CD4-positive, alpha-beta memory T cell (primary cell): ENCODE results near the gene ZNF816. TPM values are rescaled to one million over a fixed set of nuclear protein-coding genes. Genes with fewer than 3 reads are reported as not detected.

Experiments used
- CTCF ChIA-PET: fragments of 350-600 bp; sonication (Branson Sonifier 250); formaldehyde crosslinking; loops from one replicate; lab custom pipeline; 2021; ENCODE audit warnings: inconsistent platforms; ENCODE audit not compliant: partially characterized antibody; lab: Charles Lee
- POLR2A ChIA-PET: fragments of 350-600 bp; sonication (Branson Sonifier 250); formaldehyde crosslinking; loops from one replicate; lab custom pipeline; 2021; ENCODE audit not compliant: partially characterized antibody; lab: Charles Lee
- DNase-seq, 5 donors: peaks; one replicate each; pipeline versions ENCODE4 v3.0.0 to v3.0.0-alpha.2; 2020 to 2022; ENCODE audit warnings: mixed read lengths in 1 of 5
- H3K27ac ChIP-seq: one replicate; pipeline ENCODE4 v1.7.0; 2013; ENCODE audit warnings: low read depth, low read length
- H3K27me3 ChIP-seq: 2 replicates; pipeline ENCODE4 v1.7.0; 2013; ENCODE audit warnings: mild to moderate bottlenecking, low read length, moderate library complexity; ENCODE audit not compliant: insufficient read depth
- H3K36me3 ChIP-seq: 2 replicates; pipeline ENCODE4 v1.7.0; 2013; ENCODE audit warnings: mild to moderate bottlenecking, low read length, moderate library complexity; ENCODE audit not compliant: insufficient read depth
- H3K4me1 ChIP-seq: 2 replicates; pipeline ENCODE4 v1.7.0; 2013; ENCODE audit warnings: mild to moderate bottlenecking, low read length, moderate library complexity; ENCODE audit not compliant: insufficient read depth
- H3K4me3 ChIP-seq, 2 donors: one replicate each; pipeline ENCODE4 v1.7.0; 2013; ENCODE audit warnings: low read length in 2 of 2, mild to moderate bottlenecking in 1 of 2
- H3K9me3 ChIP-seq, 2 donors: one replicate each; pipeline ENCODE4 v1.7.0; 2013; ENCODE audit warnings: low read length in 2 of 2, control low read depth in 1 of 2; ENCODE audit not compliant: control insufficient read depth in 1 of 2
- H3K27ac Mint-ChIP-seq, 7 donors: one replicate each; pipeline ENCODE4 v1.8.0; 2020 to 2021; ENCODE audit warnings: mixed read lengths in 7 of 7, mild to moderate bottlenecking in 6 of 7, inconsistent platforms in 3 of 7, moderate library complexity in 3 of 7
- H3K27me3 Mint-ChIP-seq, 2 donors: one replicate each; pipeline ENCODE4 v1.8.0; 2020 to 2021; ENCODE audit warnings: mixed read lengths in 2 of 2
- H3K36me3 Mint-ChIP-seq, 2 donors: one replicate each; pipeline ENCODE4 v1.8.0; 2020 to 2021; ENCODE audit warnings: mixed read lengths in 2 of 2, inconsistent platforms in 1 of 2, mild to moderate bottlenecking in 1 of 2
- H3K4me1 Mint-ChIP-seq, 4 donors: one replicate each; pipeline ENCODE4 v1.8.0; 2020 to 2021; ENCODE audit warnings: mixed read lengths in 4 of 4, mild to moderate bottlenecking in 1 of 4
- H3K4me3 Mint-ChIP-seq, 8 donors: one replicate each; pipeline ENCODE4 v1.8.0; 2020 to 2021; ENCODE audit warnings: mixed read lengths in 8 of 8, mild to moderate bottlenecking in 7 of 8, moderate library complexity in 6 of 8, inconsistent platforms in 3 of 8
- H3K9me3 Mint-ChIP-seq, 8 donors: one replicate each; pipeline ENCODE4 v1.8.0; 2020 to 2021; ENCODE audit warnings: mixed read lengths in 8 of 8, mild to moderate bottlenecking in 5 of 8, inconsistent platforms in 3 of 8, moderate library complexity in 1 of 8
- intact Hi-C: fragments of 100-400 bp; cut with micrococcal nuclease; formaldehyde crosslinking; loops from one replicate; pipeline ENCODE4 v1.15.1; 2023
- polyA plus RNA-seq, 2 donors: library from polyadenylated mRNA; unstranded; fragments of 300-500 nt; fragmentation: Illumina TruSeq; gene quantifications; one replicate each; pipeline ENCODE4 v1.2.3, GENCODE V29; 2021
- total RNA-seq, 2 experiments: library from RNA; stranded (reverse); gene quantifications; one replicate each; pipeline ENCODE4 v1.2.3, GENCODE V29; 2021

Gene ZNF816
- total and polyA plus RNA-seq, 4 experiments from 2014 or later, result 6.5 to 29.6 (median 23.0) TPM

GRCh38 chr19:53002479-53002878 lies 39.8 kb upstream of the ZNF816 start:
- H3K27me3 ChIP-seq, result no peaks in the 10 kb centered on the region
- H3K27me3 Mint-ChIP-seq, result peaks cover 0 to 6% of the 10 kb centered on the region in 2 donors

DNA sequence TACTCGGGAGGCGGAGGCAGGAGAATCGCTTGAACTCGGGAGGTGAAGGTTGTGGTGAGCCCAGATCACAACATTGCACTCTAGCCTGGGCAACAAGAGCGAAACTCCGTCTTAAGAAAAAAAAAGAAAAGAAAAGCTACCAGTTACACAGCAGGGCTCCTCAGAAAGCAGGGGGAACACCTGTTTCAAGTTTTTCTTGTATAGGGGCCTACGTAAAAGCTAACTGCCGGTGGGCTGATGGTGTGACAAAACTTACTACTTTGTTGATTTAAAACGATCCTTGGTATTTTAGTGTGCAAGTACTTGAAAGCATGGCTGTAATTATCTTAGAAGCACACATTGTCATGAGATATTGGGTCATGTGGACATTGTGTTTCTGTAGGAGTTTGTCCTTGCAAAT lies 35.3 kb upstream of the ZNF816 start:
- Histone ChIP-seq H3K9me3 (no peaks in the 10 kb centered on the region), H3K27me3 (no peaks in the 10 kb centered on the region), H3K4me1 (peaks cover 7% of the 10 kb centered on the region), H3K27ac (no peak overlapping the region), H3K36me3 (no peaks in the 10 kb centered on the region), H3K4me3 (no peak overlapping the region)
- CTCF ChIA-PET, result no interaction called here
- Mint-ChIP-seq H3K4me3 (no peak overlapping the region), H3K36me3 (peaks cover 2 to 4% of the 10 kb centered on the region in 2 donors), H3K9me3 (peaks cover 0 to 25% (median 7%) of the 10 kb centered on the region in 8 donors), H3K27ac (no peak overlapping the region), H3K4me1 (peaks cover 0 to 11% (median 8%) of the 10 kb centered on the region in 4 donors), H3K27me3 (peaks cover 0 to 6% of the 10 kb centered on the region in 2 donors)
- intact Hi-C loops, result no loop called here
- POLR2A ChIA-PET, result no interaction called here
- DNase-seq, result no peak

More at GRCh38 chr19:53002479-53002878, 39.8 kb upstream of the ZNF816 start:
- Mint-ChIP-seq H3K27ac (no peak overlapping the region), H3K4me1 (no peaks in the 10 kb centered on the region), H3K9me3 (peaks cover 2 to 24% (median 9%) of the 10 kb centered on the region in 8 donors), H3K36me3 (peaks cover 0 to 4% of the 10 kb centered on the region in 2 donors), H3K4me3 (no peak overlapping the region)
- Histone ChIP-seq H3K4me1 (no peaks in the 10 kb centered on the region), H3K9me3 (no peaks in the 10 kb centered on the region), H3K36me3 (no peaks in the 10 kb centered on the region), H3K4me3 (no peak overlapping the region), H3K27ac (no peak overlapping the region)
- intact Hi-C loops, result no loop called here
- POLR2A ChIA-PET, result no interaction called here
- no peak for DNase-seq
- CTCF ChIA-PET, result no interaction called here

DNA sequence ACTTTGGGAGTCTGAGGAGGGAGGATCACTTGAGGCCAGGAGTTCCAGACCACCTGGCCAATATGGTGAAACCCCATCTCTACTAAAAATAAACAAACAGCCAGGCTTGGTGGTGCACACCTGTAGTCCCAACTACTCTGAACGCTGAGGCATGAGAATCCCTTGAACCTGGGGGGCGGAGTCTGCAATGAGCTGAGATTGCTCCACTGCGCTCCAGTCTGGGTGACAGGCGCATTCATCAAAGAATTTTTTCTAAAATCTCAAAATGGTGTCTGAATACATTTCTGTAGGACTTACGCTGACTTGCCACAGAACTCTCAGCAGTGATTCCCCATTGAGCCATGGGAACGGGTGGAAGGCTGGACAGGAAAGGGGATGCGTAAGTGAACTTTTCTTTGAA lies 33.0 kb upstream of the ZNF816 start:
- H3K36me3 ChIP-seq, result no peaks in the 10 kb centered on the region
- H3K27me3 ChIP-seq, result no peaks in the 10 kb centered on the region
- DNase-seq, result no peak
- no peak overlapping the region for H3K4me3 ChIP-seq
- Mint-ChIP-seq H3K27me3 (peaks cover 5 to 9% of the 10 kb centered on the region in 2 donors), H3K27ac (no peak overlapping the region), H3K4me3 (no peak overlapping the region), H3K9me3 (peaks cover 2 to 32% (median 12%) of the 10 kb centered on the region in 8 donors), H3K36me3 (peaks cover 2 to 4% of the 10 kb centered on the region in 2 donors), H3K4me1 (peaks cover 3 to 23% (median 18%) of the 10 kb centered on the region in 4 donors)
- intact Hi-C loops, result no loop called here
- ChIA-PET CTCF (interaction anchor here (1.4 kb wide), 1 partner anchor 1028 kb away, joined by 4 read pairs; no protein-coding TSS in a partner anchor), POLR2A (no interaction called here)
- H3K27ac ChIP-seq, result no peak overlapping the region
- H3K9me3 ChIP-seq, result no peaks in the 10 kb centered on the region
- H3K4me1 ChIP-seq, result peaks cover 14% of the 10 kb centered on the region

DNA sequence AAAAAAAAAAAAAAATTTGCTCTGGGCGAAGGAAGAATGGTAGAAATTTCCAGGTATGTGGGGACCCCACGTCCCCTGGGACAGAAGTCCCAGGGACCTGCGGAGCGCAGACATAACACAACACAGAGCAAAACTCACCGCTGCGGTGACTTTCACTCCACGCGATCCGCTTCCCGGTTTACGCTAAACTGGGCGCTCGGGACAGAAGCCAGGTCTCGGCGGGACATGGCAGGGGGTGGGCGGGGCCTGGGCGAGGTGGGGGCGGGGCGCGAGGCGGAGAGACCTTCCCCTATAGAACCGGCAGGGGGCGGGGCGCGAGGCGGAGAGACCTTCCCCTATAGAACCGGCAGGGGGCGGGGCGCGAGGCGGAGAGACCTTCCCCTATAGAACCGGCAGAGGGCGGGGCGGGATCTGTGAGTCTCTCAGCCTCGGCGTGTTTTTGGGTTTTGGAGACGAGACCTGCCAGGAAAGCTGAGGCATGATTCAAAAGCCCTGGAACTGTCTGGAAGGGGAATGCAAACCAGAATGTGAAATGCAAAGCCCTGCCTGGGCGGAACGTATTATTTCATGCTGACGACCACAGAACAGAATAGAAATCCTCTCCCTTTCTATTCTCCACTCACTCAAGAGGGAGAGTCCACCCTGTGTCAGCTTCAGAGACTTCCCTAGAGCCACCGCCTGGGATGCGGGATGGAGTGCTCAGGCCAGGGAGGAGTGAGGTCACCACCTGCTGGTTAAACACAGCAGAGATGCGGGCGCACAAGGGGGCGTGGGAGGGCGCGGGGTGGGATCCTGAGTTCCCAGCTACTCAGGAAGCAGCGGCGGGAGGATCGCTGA lies 30.9 kb upstream of the ZNF816 start:
- peaks cover 5 to 9% of the 10 kb centered on the region in 2 donors for H3K27me3 Mint-ChIP-seq
- ChIA-PET POLR2A (interaction anchor here (0.6 to 1.3 kb wide), 2 partner anchors 30 to 49 kb away, joined by 3 to 5 read pairs; partner anchors contain the start of gene ZNF816), CTCF (interaction anchor here (0.7 to 1.4 kb wide), 7 partner anchors 26 to 454 kb away, joined by 3 to 6 read pairs (median 3); no protein-coding TSS in a partner anchor)
- Histone ChIP-seq H3K27me3 (no peaks in the 10 kb centered on the region), H3K9me3 (no peaks in the 10 kb centered on the region), H3K4me3 (peak overlapping the region; percentile 49 to 81), H3K4me1 (peaks cover 14% of the 10 kb centered on the region), H3K27ac (no peak overlapping the region), H3K36me3 (no peaks in the 10 kb centered on the region)
- peaks cover 0 to 31% (median 17%) of the 10 kb centered on the region in 8 donors for H3K9me3 Mint-ChIP-seq
- peak; percentile 77 to 90 (median 83) for DNase-seq
- peak overlapping the region in 6 of 7 donors; percentile 27 to 86 (median 68) for H3K27ac Mint-ChIP-seq
- peaks cover 11 to 16% of the 10 kb centered on the region in 2 donors for H3K36me3 Mint-ChIP-seq
- peak overlapping the region; percentile 69 to 96 (median 90) for H3K4me3 Mint-ChIP-seq
- peaks cover 3 to 23% (median 18%) of the 10 kb centered on the region in 4 donors for H3K4me1 Mint-ChIP-seq
- intact Hi-C loops, result loop anchor here (1.0 to 5.0 kb wide), 6 partner anchors 31 to 753 kb away; partner anchors contain the start of genes ZNF160, ZNF347, ZNF808 and ZNF816

DNA sequence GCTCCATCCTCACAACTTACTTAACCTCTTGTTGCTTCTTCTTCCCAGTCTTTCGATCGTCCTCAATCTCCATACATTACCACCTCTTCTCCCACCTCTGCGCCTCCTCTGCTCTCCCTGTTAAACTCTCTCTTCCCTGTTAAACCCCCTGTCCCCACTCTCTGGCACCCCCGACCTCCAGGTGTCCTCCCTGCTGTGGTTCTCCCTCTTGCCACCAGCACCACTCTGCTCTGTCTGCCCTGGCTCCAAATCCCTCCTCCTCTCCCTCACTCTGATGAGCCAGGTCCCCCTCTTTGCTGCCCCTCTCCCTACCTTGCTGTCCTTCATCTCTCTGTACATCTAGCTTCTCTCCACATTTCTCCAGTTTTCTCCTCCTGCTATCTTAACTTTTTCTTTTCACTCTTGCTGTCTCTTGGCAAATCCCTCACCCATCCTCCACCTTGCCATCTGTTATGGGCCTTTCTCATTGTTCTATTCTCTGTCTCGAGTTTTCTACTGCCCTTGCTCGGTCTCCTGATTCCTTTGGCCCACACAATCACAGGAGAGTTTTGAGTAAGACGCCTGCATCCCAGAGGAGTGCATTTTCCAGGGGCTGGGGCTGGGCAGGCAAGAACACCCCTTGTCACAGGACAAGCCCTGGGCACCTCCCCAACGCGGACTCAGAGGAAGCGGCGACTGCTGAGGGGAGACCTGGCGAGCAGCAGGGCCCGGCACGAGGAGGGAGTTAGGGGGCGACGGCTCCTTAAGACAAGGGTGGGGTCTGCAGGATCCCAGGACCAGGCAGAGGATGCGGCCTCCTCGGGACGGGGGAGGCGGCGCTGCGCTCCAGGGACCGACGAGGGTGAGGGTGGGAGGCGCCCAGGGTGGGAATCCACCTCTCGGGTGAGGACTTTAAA lies 29.7 kb upstream of the ZNF816 start:
- peaks cover 3 to 23% (median 18%) of the 10 kb centered on the region in 4 donors for H3K4me1 Mint-ChIP-seq
- H3K27me3 ChIP-seq, result no peaks in the 10 kb centered on the region
- no peak overlapping the region for H3K27ac ChIP-seq
- peaks cover 0 to 9% of the 10 kb centered on the region in 2 donors for H3K27me3 Mint-ChIP-seq
- peak overlapping the region; percentile 67 to 90 (median 90) for H3K4me3 Mint-ChIP-seq
- peak overlapping the region; percentile 5 to 80 (median 72) for H3K27ac Mint-ChIP-seq
- peak overlapping the region in 1 of 2 donors; percentile 6 for H3K4me3 ChIP-seq
- no peaks in the 10 kb centered on the region for H3K9me3 ChIP-seq
- DNase-seq, result peak in 1 of 5 donors; percentile 41
- H3K4me1 ChIP-seq, result peaks cover 14% of the 10 kb centered on the region
- peaks cover 0 to 32% (median 19%) of the 10 kb centered on the region in 8 donors for H3K9me3 Mint-ChIP-seq
- intact Hi-C loops, result loop anchor here (1.0 to 5.0 kb wide), 6 partner anchors 30 to 754 kb away; partner anchors contain the start of genes ZNF160, ZNF347, ZNF808 and ZNF816
- peaks cover 18 to 21% of the 10 kb centered on the region in 2 donors for H3K36me3 Mint-ChIP-seq
- ChIA-PET POLR2A (interaction anchor here (0.6 kb wide), 1 partner anchor 48 kb away, joined by 3 read pairs; no protein-coding TSS in a partner anchor), CTCF (interaction anchor here (0.7 kb wide), 4 partner anchors 27 to 455 kb away, joined by 3 to 5 read pairs (median 3); no protein-coding TSS in a partner anchor)
- no peaks in the 10 kb centered on the region for H3K36me3 ChIP-seq

DNA sequence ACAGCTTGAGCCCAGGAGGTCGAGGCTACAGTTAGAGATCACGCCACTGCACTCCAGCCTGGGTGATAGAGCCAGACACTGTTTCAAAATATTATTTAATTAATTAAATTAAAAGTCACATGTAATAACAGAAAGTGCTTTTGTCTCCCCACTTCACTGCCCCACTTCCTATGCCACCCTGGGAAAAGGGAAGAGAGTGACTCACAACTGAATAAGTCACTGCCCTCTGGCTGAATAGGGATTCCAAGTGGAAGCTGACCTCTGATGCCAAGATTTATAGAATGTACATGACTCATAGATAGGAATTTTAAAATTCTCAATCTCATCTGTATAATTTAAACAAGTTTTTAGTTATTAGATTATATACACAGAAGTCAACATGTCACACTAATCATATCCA lies 28.8 kb upstream of the ZNF816 start:
- CTCF ChIA-PET, result no interaction called here
- POLR2A ChIA-PET, result no interaction called here
- intact Hi-C loops, result loop anchor here (5.0 kb wide), 2 partner anchors 69 to 464 kb away; partner anchors contain the start of genes ZNF808 and ZNF888
- Histone ChIP-seq H3K27me3 (no peaks in the 10 kb centered on the region), H3K4me3 (no peak overlapping the region), H3K27ac (no peak overlapping the region), H3K36me3 (no peaks in the 10 kb centered on the region), H3K4me1 (peaks cover 14% of the 10 kb centered on the region), H3K9me3 (no peaks in the 10 kb centered on the region)
- Mint-ChIP-seq H3K27me3 (peaks cover 0 to 9% of the 10 kb centered on the region in 2 donors), H3K4me3 (peak overlapping the region in 5 of 8 donors; percentile 40 to 90 (median 63)), H3K27ac (peak overlapping the region in 2 of 7 donors; percentile 1 to 52), H3K9me3 (peaks cover 3 to 35% (median 26%) of the 10 kb centered on the region in 8 donors), H3K36me3 (peaks cover 26 to 29% of the 10 kb centered on the region in 2 donors), H3K4me1 (peaks cover 3 to 23% (median 18%) of the 10 kb centered on the region in 4 donors)
- no peak for DNase-seq
